ENCODE results near the gene IFITM10.

DNA sequence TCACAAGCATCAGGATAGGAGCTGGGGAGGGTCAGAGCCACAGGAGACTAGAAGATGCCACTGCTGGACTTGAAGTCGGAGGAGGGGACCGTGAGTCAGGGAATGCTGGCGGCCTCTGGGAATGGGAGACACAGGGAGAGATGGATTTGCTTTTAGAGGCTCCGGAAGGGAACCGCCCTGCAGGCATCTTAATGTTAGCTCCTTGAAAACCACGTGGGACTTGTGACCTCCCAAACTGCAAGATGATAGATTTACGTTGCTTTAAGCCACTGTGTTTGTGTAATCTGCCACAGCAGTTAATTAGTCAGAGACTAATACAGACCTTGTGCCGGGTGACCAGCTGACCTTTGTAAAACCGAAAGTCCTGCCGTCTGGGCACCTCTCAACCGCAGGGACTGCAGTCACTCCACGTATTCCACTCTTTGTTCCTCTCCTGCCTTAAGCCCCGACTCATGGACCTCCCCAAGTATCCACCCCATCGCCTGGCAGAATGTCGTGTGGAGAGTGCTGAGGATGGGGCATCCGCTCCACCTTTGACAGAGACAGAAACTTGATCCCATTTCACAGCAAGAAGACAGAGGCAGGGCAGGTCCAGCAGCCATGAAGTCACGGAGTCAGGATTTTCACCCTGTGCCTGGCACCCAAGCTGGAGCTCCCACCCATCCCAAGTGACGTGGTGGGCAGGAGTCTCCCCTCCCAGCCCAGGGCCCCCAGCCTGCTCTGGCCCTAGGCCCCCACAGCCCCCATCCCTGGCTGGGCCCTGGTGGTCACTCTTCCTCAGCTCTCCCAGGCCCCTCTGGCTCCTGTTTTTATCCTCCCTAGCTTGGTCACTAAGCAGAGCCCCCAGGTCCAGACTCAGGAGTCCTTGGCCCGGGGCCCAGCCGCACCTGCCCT, 32.7 kb upstream of the IFITM10 start:
- no peak for TF ChIP-seq CTCF (conservative IDR thresholded peaks at IDR 0.05 in 1 of 2, IDR thresholded peaks at IDR 0.05 in 1 of 2; ENCODE audit: extremely low read depth in 1 of 2, insufficient read depth in 1 of 2, low read depth in 1 of 2, low read length in 2 of 2)
- no peak for TF ChIP-seq EZH2 (IDR thresholded peaks at IDR 0.05; ENCODE audit: borderline replicate concordance, low read length)

All from mammary epithelial cell (primary cell).